Endothelial cell of umbilical vein (primary cell): Measurements from ENCODE around the gene KCNAB2. TPM values are rescaled to one million over a fixed set of nuclear protein-coding genes. Genes with fewer than 3 reads are reported as not detected.

ENCODE experiments used
- BruUV-seq: library from RNA; stranded (reverse); fragments of 400-500 nt; replicated peaks from 2 replicates; lab custom pipeline; 2021; lab: Mats Ljungman, UMichigan
- CTCF ChIA-PET: fragments of 300-600, 350-600 bp; sonication (Branson Sonifier 250); formaldehyde crosslinking; loops from one replicate; lab custom pipeline; 2021; ENCODE audit warnings: antibody characterized with exemption, inconsistent platforms; lab: Charles Lee
- POLR2A ChIA-PET: fragments of 300-600, 350-600 bp; sonication (Branson Sonifier 250); formaldehyde crosslinking; loops from one replicate; lab custom pipeline; 2021; ENCODE audit warnings: antibody characterized with exemption, inconsistent platforms; lab: Charles Lee
- DNase-seq: peaks from one replicate; pipeline ENCODE4 v3.0.0-alpha.2; 2011; ENCODE audit warnings: low read depth, low spot score
- FAIRE-seq: peaks from 2 replicates; lab custom pipeline; 2011; peaks lifted over from hg19 to GRCh38; lab: Jason Lieb, UNC
- H2AFZ ChIP-seq: 2 replicates; pipeline ENCODE4 v1.6.0; 2012; ENCODE audit warnings: low read depth, low read length, control low read depth, inconsistent platforms
- H3K27ac ChIP-seq: 2 replicates; pipeline ENCODE4 v1.5.1; 2011; ENCODE audit warnings: low read depth, mild to moderate bottlenecking, control low read depth, low read length, moderate library complexity; ENCODE audit not compliant: insufficient read depth
- H3K27me3 ChIP-seq, 2 experiments: 2 replicates each; pipeline versions ENCODE4 v1.6.0 to v1.6.1; 2011; ENCODE audit warnings: low read length in 2 of 2, mixed read lengths in 1 of 2; ENCODE audit not compliant: control insufficient read depth in 2 of 2, insufficient read depth in 2 of 2
- H3K36me3 ChIP-seq, 2 experiments: 2 replicates in 1 of 2; 3 replicates in 1 of 2; pipeline ENCODE4 v1.5.1; 2011; ENCODE audit warnings: low read length in 2 of 2, mild to moderate bottlenecking in 1 of 2, moderate library complexity in 1 of 2; ENCODE audit not compliant: control insufficient read depth in 2 of 2, insufficient read depth in 2 of 2; ENCODE audit errors: extremely low read depth in 1 of 2
- H3K4me1 ChIP-seq: 3 replicates; pipeline ENCODE4 v1.5.1; 2011; ENCODE audit warnings: mild to moderate bottlenecking, low read length; ENCODE audit not compliant: control insufficient read depth, insufficient read depth; ENCODE audit errors: extremely low read depth
- H3K4me2 ChIP-seq: 2 replicates; pipeline ENCODE4 v1.6.1; 2011; ENCODE audit warnings: low read length, control low read depth, mixed read lengths; ENCODE audit not compliant: insufficient read depth
- H3K4me3 ChIP-seq, 3 experiments: fragments of 200-600 bp in 1 of 3; sonication (generic), shearing (Covaris generic) in 1 of 3; replicated peaks in 1 of 3; 2 replicates each; pipeline ENCODE4 v1.5.1; 2011 to 2016; ENCODE audit warnings: control low read depth in 3 of 3, low read length in 3 of 3, mild to moderate bottlenecking in 2 of 3, inconsistent platforms in 1 of 3, low read depth in 1 of 3, moderate library complexity in 1 of 3; ENCODE audit not compliant: insufficient read depth in 1 of 3
- H3K79me2 ChIP-seq: 2 replicates; pipeline ENCODE4 v1.6.0; 2012; ENCODE audit warnings: low read length, inconsistent platforms; ENCODE audit not compliant: control insufficient read depth, insufficient read depth
- H3K9ac ChIP-seq: replicated peaks from 2 replicates; pipeline ENCODE3; 2011; ENCODE audit warnings: low read length, control low read depth; ENCODE audit not compliant: insufficient read depth; ENCODE audit errors: extremely low read depth
- H3K9me1 ChIP-seq: replicated peaks from 3 replicates; pipeline ENCODE4 v1.6.0; 2011; ENCODE audit warnings: mild to moderate bottlenecking, low read length; ENCODE audit not compliant: control insufficient read depth, insufficient read depth; ENCODE audit errors: extremely low read depth
- H3K9me3 ChIP-seq: replicated peaks from 2 replicates; pipeline ENCODE4 v1.5.1; 2012; ENCODE audit warnings: low read length, inconsistent platforms; ENCODE audit not compliant: control insufficient read depth, insufficient read depth
- H4K20me1 ChIP-seq: replicated peaks from 2 replicates; pipeline ENCODE3; 2011; ENCODE audit warnings: mild to moderate bottlenecking, low read length; ENCODE audit not compliant: control insufficient read depth, insufficient read depth; ENCODE audit errors: extremely low read depth
- CTCF ChIP-seq, 2 donors: IDR thresholded peaks; 1 replicate in 1 of 2; 2 replicates in 1 of 2; pipeline ENCODE4 v1.5.1; 2011; ENCODE audit warnings: low read length in 2 of 2, mild to moderate bottlenecking in 2 of 2, moderate library complexity in 2 of 2, control low read depth in 1 of 2, inconsistent platforms in 1 of 2, low read depth in 1 of 2; ENCODE audit not compliant: insufficient read depth in 1 of 2; ENCODE audit errors: extremely low read depth in 1 of 2
- FOS ChIP-seq: IDR thresholded peaks from 2 replicates; pipeline ENCODE4 v1.6.1; 2011; ENCODE audit warnings: mild to moderate bottlenecking, low read length, moderate library complexity, borderline replicate concordance; ENCODE audit not compliant: insufficient read depth
- GATA2 ChIP-seq: IDR thresholded peaks from 2 replicates; pipeline ENCODE4 v1.7.0; 2011; ENCODE audit warnings: low read depth, mild to moderate bottlenecking, moderate library complexity, mixed read lengths, low read length; ENCODE audit not compliant: insufficient read length, insufficient read depth
- dilution Hi-C: fragments of 300-500 bp; cut with MboI; formaldehyde crosslinking; loops from one replicate; pipeline ENCODE4 v1.15.0; 2019; ENCODE audit warnings: low sequenced_read_pairs; ENCODE audit not compliant: extremely low pct_ligation_motif_present
- intact Hi-C: fragments of 100-400 bp; cut with micrococcal nuclease; formaldehyde crosslinking; loops from one replicate; pipeline ENCODE4 v1.10.0; 2022
- polyA plus RNA-seq, 4 experiments: library from polyadenylated mRNA; depleted of rRNA in 3 of 4; stranded (reverse) in 3 of 4; unstranded in 1 of 4; fragments of >200 nt; gene quantifications; 2 replicates each; pipeline versions ENCODE4 v1.2.1 to v1.2.3, GENCODE V29; 2011 to 2012; ENCODE audit warnings: missing spikeins in 1 of 4
- total RNA-seq: library from RNA; stranded (reverse); gene quantifications from 2 replicates; pipeline ENCODE4 v1.2.3, GENCODE V29; 2021

The KCNAB2 gene
- total and polyA plus RNA-seq, 2 donors (not counting 3 experiments of a cell fraction or from before 2014, with no cell fraction given): 2.4 to 3.8 TPM

GRCh38 chr1:6099787-6100765 is 54.4 kb downstream of the KCNAB2 start:
- H3K79me2 ChIP-seq: no peaks in the 10 kb centered on the region
- H3K27me3 ChIP-seq: no peaks in the 10 kb centered on the region
- ChIA-PET POLR2A (interaction anchor here (0.6 kb wide), 1 partner anchor 15 kb away, joined by 3 read pairs; no protein-coding TSS in a partner anchor), CTCF (interaction anchor here (1.0 to 1.7 kb wide), 3 partner anchors 19 to 58 kb away, joined by 3 to 8 read pairs (median 4); no protein-coding TSS in a partner anchor)
- H3K4me1 ChIP-seq: no peaks in the 10 kb centered on the region
- FAIRE-seq (no peak), DNase-seq (no peak)
- TF ChIP-seq GATA2 (no peak), CTCF (IDR thresholded peaks at IDR 0.05; ENCODE audit: extremely low read depth in 1 of 2, insufficient read depth in 1 of 2, low read depth in 1 of 2, low read length in 2 of 2) (peak; percentile 4 to 6), FOS (no peak)
- H3K4me3 ChIP-seq: no peak overlapping the region
- no peaks in the 10 kb centered on the region for H4K20me1 ChIP-seq
- H2AFZ ChIP-seq: no peak overlapping the region
- H3K9ac ChIP-seq: no peak overlapping the region
- H3K9me3 ChIP-seq: no peaks in the 10 kb centered on the region
- no peaks in the 10 kb centered on the region for H3K36me3 ChIP-seq
- no peak overlapping the region for H3K4me2 ChIP-seq
- intact Hi-C loops (loop anchor here (2.0 kb wide), 1 partner anchor 47 kb away; no protein-coding TSS in a partner anchor), dilution Hi-C loops (no loop called here)
- H3K9me1 ChIP-seq: no peaks in the 10 kb centered on the region
- no TSS peak for BruUV-seq
- H3K27ac ChIP-seq: no peak overlapping the region
